Heart left ventricle (tissue), 16 donors: ENCODE measurements around the gene PHIP. TPM values are rescaled to one million over a fixed set of nuclear protein-coding genes. Genes with fewer than 3 reads are reported as not detected.
"Not testable (repeated sequence)": the region's sequence is repeated elsewhere in the genome, so short reads cannot be mapped to it uniquely, and the experiment has no call there.

Experiments used
- ATAC-seq, 4 donors: fragments of 200-7000 bp; cut with Tn5 transposase; one replicate each; pipeline ENCODE4 v1.9.1; 2020 to 2022; ENCODE audit warnings: moderate library complexity in 4 of 4, mild to moderate bottlenecking in 3 of 4, moderate number of reproducible peaks in 1 of 4
- DNase-seq, 5 donors: peaks; one replicate each; pipeline ENCODE4 v3.0.0-alpha.2; 2020
- H3K27ac ChIP-seq, 12 donors: fragments of 200-600 bp; sonication (generic) in 4 of 12; one replicate each; pipeline versions ENCODE4 v1.5.0 to v1.8.0; 2016 to 2022; ENCODE audit warnings: mild to moderate bottlenecking in 2 of 12
- H3K27me3 ChIP-seq, 9 donors: fragments of 200-600 bp; sonication (generic) in 2 of 9; one replicate each; pipeline versions ENCODE4 v1.5.1 to v1.8.0; 2016 to 2022; ENCODE audit warnings: mild to moderate bottlenecking in 3 of 9
- H3K36me3 ChIP-seq, 9 donors: fragments of 200-600 bp; sonication (generic) in 2 of 9; one replicate each; pipeline versions ENCODE4 v1.5.0 to v1.8.0; 2018 to 2022; ENCODE audit warnings: mild to moderate bottlenecking in 2 of 9
- H3K4me1 ChIP-seq, 12 donors: fragments of 200-600 bp; sonication (generic) in 4 of 12; one replicate each; pipeline versions ENCODE4 v1.5.0 to v1.8.0; 2016 to 2022; ENCODE audit warnings: mild to moderate bottlenecking in 3 of 12
- H3K4me3 ChIP-seq, 12 donors: fragments of 200-600 bp; sonication (generic) in 4 of 12; one replicate each; pipeline versions ENCODE4 v1.5.0 to v1.8.0; 2017 to 2022; ENCODE audit warnings: mild to moderate bottlenecking in 9 of 12, moderate library complexity in 4 of 12
- H3K9me3 ChIP-seq, 12 donors: fragments of 200-600 bp; sonication (generic) in 4 of 12; one replicate each; pipeline versions ENCODE4 v1.5.0 to v1.8.0; 2016 to 2022; ENCODE audit warnings: mild to moderate bottlenecking in 1 of 12
- POLR2A ChIP-seq, 2 donors: fragments of 450-650 bp; IDR thresholded peaks; one replicate each; pipeline ENCODE4 v1.6.1; 2017; ENCODE audit warnings: antibody characterized with exemption in 2 of 2, mild to moderate bottlenecking in 2 of 2, moderate library complexity in 2 of 2
- WGBS, 4 donors: extraction: QIAGEN DNeasy Blood & Tissue Kit in 2 of 4; methylation state at CpG; one replicate each; pipeline versions ENCODE4 v1.1.5 to v1.1.7; 2013 to 2018; 5-methylcytosine and 5-hydroxymethylcytosine counted together
- intact Hi-C, 10 donors: fragments of 100-400 bp; cut with DNase I; formaldehyde crosslinking; loops; one replicate each; pipeline versions ENCODE4 v1.11.1 to v1.14.2; 2022
- polyA plus RNA-seq, 2 donors: library from polyadenylated mRNA; stranded (reverse); fragments of 200-250 nt; gene quantifications; one replicate each; pipeline ENCODE4 v1.2.3, GENCODE V29; 2013
- total RNA-seq, 9 donors: library from RNA; depleted of rRNA in 2 of 9; stranded (reverse); fragments of >200 nt in 2 of 9; fragmentation: NEBNext Ultra II Directional in 3 of 9; extraction: Animal tissue kit (Norgen Biotek cat#: 25700) in 3 of 9; gene quantifications; one replicate each; pipeline versions ENCODE4 v1.1.0 to v1.2.4, GENCODE V29; 2016 to 2023
- TF ChIP-seq, protein P1 (sequence below), 12 donors: fragments of 200-600 bp; sonication (generic) in 4 of 12; IDR thresholded peaks; one replicate each; pipeline versions ENCODE4 v1.5.0 to v1.8.0; 2018 to 2022; ENCODE audit warnings: antibody characterized with exemption in 12 of 12, mild to moderate bottlenecking in 5 of 12
- donor health status: ischemic (EF 13 %, LVEDD 7.1; RV severe dilation, severe dysfunction).
- donor health status: healthy with polysubstance abuse.
- donor health status: DM: no; HTN: yes; CAD: no.
- donor health status: DM: no; HTN: no; CAD: no.
- donor health status: ischemic (EF 25% LVEDD 6.9; RV normal size, moderate dysfunction).
- donor health status: ischemic (EF 25% LVEDD 5.7; RV mildly dilated, moderate dysfunction).
- donor health status: healthy.
- donor health status: DM: yes; HTN: yes; CAD: no.
- donor health status: ischemic (EF 35%, LVEDD 5.7; RV mildly dilated, moderate dysfunction).
- donor health status: nonischemic (EF 11% LVEDD 7.7; RV severe dilation, severe dysfunction).
- donor health status: DM: yes; HTN: yes; CAD: no.
- donor health status: PGD.
- donor health status: ischemic (EF 29% LVEDD 5.4; RV normal size, mild dysfunction).
- donor health status: nonischemic (EF 23%, LVEDD 6.1; RV moderate dilation, normal function).

The PHIP gene
- total and polyA plus RNA-seq, 11 donors = 5.6 to 18.9 (median 12.5) TPM

DNA sequence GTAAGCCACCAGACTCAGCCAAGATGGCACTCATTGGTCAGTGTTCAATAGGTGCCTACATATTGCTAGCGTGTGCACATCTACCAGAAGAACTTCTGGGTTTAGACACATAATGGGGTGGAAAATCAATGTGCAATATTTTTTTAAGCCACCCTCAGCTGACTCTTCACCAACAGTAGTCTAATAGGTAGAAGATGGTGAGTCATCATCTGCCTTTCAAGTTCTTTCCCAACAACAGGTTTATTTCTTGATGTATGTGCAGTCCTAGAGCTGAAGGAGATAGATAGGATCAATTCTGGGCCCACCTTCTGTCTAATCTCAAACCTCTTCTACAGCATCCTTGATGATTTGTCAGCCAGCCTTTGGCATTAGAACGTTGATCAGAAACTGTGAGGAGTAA lies 169.4 kb downstream of the PHIP start:
- Histone ChIP-seq H3K36me3 (peaks cover 0 to 15% (median 0%) of the 10 kb centered on the region in 9 donors), H3K4me1 (peaks cover 0 to 12% (median 0%) of the 10 kb centered on the region in 12 donors), H3K27ac (no peak overlapping the region), H3K4me3 (no peak overlapping the region), H3K9me3 (no peaks in the 10 kb centered on the region), H3K27me3 (peaks cover 0 to 11% (median 0%) of the 10 kb centered on the region in 9 donors)
- ATAC-seq (no peak), DNase-seq (no peak)
- WGBS, 4 donors = 86 to 91% (median 88%) methylated on average over 2 of the region's 2 CpGs
- intact Hi-C loops = no loop called here
- TF ChIP-seq POLR2A (IDR thresholded peaks at IDR 0.05) = no peak
- TF ChIP-seq, protein P1, sequence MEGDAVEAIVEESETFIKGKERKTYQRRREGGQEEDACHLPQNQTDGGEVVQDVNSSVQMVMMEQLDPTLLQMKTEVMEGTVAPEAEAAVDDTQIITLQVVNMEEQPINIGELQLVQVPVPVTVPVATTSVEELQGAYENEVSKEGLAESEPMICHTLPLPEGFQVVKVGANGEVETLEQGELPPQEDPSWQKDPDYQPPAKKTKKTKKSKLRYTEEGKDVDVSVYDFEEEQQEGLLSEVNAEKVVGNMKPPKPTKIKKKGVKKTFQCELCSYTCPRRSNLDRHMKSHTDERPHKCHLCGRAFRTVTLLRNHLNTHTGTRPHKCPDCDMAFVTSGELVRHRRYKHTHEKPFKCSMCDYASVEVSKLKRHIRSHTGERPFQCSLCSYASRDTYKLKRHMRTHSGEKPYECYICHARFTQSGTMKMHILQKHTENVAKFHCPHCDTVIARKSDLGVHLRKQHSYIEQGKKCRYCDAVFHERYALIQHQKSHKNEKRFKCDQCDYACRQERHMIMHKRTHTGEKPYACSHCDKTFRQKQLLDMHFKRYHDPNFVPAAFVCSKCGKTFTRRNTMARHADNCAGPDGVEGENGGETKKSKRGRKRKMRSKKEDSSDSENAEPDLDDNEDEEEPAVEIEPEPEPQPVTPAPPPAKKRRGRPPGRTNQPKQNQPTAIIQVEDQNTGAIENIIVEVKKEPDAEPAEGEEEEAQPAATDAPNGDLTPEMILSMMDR (IDR thresholded peaks at IDR 0.05) = no peak

- H3K4me1 ChIP-seq = no peaks in the 10 kb centered on the region
- 93 to 96% (median 93%) methylated on average over 2 of the region's 2 CpGs for WGBS, 4 donors
- H3K27ac ChIP-seq = no peak overlapping the region
- no peak for DNase-seq
- H3K27me3 ChIP-seq = no peaks in the 10 kb centered on the region
- H3K9me3 ChIP-seq = no peaks in the 10 kb centered on the region
- TF ChIP-seq, protein P1 (IDR thresholded peaks at IDR 0.05) = no peak
- TF ChIP-seq POLR2A (IDR thresholded peaks at IDR 0.05) = no peak
- peaks cover 0 to 13% (median 5%) of the 10 kb centered on the region in 9 donors for H3K36me3 ChIP-seq
- ATAC-seq = no peak
- no peak overlapping the region for H3K4me3 ChIP-seq
- intact Hi-C loops = no loop called here
These were observed 181.8 kb downstream of the PHIP start for GRCh38 chr6:78896227-78896626.

DNA sequence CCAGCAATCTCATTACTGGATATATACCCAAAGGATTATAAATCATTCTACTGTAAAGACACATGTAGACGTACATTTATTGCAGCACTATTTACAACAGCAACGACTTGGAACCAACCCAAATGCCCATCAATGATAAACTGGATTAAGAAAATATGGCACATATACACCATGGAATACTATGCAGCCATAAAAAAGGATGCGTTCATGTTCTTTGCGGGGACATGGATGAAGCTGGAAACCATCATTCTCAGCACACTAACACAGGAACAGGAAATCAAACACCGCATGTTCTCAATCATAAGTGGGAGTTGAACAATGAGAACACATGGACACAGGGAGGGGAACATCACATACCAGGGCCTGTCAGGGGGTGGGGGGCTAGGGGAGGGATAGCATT lies 188.2 kb downstream of the PHIP start:
- H3K4me3 ChIP-seq, H3K4me1 ChIP-seq, DNase-seq, intact Hi-C loops, H3K27ac ChIP-seq, H3K9me3 ChIP-seq, ATAC-seq, H3K36me3 ChIP-seq, H3K27me3 ChIP-seq: not testable (repeated sequence)
- 96 to 99% (median 97%) methylated on average over 5 of the region's 5 CpGs for WGBS, 4 donors

Other genes starting within 250 kb of the PHIP start
- 1 to 10 TPM; 2.7 to 5.4 (median 3.4) TPM for gene IRAK1BP1, start 210.7 kb downstream of the PHIP start, total RNA-seq
- gene IRAK1BP1, start 210.7 kb downstream of the PHIP start, polyA plus RNA-seq = 1 to 10 TPM; 1.9 to 3.2 TPM
- gene HMGN3, start 156.4 kb upstream of the PHIP start, total RNA-seq = 100 to 1,000 TPM in 8 of 9 donors, 10 to 100 TPM in 1; 91.9 to 168 (median 127) TPM
- gene HMGN3, start 156.4 kb upstream of the PHIP start, polyA plus RNA-seq = 100 to 1,000 TPM in 1 of 2 donors, 10 to 100 TPM in 1; 69.4 to 219 TPM